ENCODE results near the gene MARCHF3.

DNA sequence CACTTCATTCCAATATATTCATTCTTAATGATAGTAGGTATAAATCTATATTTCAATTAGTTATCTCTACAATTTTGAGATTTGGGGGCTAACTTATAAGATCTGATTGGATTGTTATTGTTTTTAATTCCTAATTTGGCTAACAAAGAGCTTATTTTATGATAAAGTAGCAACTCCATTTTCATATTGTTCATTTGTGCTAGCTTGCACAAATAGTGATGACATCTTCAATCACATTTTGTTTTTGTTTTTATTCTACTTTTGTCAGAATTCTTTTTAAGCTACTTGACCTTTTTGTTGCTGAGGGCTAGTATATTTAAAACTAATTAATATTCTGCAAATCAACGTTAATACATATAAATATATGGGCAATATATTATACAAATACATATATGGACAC lies 22.8 kb downstream of the MARCHF3 start:
- TF ChIP-seq TAF1 (IDR thresholded peaks at IDR 0.05; ENCODE audit: borderline replicate concordance, low read depth, low read length) (no peak), POLR2A (IDR thresholded peaks at IDR 0.05; ENCODE audit: low read depth, low read length) (no peak)

Data from GM12892 (cell line).